Epithelial cell of umbilical artery (primary cell): ENCODE measurements around the gene IBTK. TPM values are rescaled to one million over a fixed set of nuclear protein-coding genes. Genes with fewer than 3 reads are reported as not detected.

Experiments
- total RNA-seq: library from RNA; depleted of rRNA; stranded (reverse); fragments of >200 nt; gene quantifications from 2 replicates; pipeline ENCODE4 v1.2.3, GENCODE V29; 2014

The IBTK gene, protein sequence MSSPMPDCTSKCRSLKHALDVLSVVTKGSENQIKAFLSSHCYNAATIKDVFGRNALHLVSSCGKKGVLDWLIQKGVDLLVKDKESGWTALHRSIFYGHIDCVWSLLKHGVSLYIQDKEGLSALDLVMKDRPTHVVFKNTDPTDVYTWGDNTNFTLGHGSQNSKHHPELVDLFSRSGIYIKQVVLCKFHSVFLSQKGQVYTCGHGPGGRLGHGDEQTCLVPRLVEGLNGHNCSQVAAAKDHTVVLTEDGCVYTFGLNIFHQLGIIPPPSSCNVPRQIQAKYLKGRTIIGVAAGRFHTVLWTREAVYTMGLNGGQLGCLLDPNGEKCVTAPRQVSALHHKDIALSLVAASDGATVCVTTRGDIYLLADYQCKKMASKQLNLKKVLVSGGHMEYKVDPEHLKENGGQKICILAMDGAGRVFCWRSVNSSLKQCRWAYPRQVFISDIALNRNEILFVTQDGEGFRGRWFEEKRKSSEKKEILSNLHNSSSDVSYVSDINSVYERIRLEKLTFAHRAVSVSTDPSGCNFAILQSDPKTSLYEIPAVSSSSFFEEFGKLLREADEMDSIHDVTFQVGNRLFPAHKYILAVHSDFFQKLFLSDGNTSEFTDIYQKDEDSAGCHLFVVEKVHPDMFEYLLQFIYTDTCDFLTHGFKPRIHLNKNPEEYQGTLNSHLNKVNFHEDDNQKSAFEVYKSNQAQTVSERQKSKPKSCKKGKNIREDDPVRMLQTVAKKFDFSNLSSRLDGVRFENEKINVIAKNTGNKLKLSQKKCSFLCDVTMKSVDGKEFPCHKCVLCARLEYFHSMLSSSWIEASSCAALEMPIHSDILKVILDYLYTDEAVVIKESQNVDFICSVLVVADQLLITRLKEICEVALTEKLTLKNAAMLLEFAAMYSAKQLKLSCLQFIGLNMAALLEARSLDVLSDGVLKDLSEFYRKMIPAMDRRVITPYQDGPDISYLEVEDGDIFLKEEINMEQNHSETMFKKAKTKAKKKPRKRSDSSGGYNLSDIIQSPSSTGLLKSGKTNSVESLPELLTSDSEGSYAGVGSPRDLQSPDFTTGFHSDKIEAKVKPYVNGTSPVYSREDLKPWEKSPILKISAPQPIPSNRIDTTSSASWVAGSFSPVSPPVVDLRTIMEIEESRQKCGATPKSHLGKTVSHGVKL (N-terminal part only)
- total RNA-seq: 49.0 and 59.6 TPM in 2 replicates

DNA sequence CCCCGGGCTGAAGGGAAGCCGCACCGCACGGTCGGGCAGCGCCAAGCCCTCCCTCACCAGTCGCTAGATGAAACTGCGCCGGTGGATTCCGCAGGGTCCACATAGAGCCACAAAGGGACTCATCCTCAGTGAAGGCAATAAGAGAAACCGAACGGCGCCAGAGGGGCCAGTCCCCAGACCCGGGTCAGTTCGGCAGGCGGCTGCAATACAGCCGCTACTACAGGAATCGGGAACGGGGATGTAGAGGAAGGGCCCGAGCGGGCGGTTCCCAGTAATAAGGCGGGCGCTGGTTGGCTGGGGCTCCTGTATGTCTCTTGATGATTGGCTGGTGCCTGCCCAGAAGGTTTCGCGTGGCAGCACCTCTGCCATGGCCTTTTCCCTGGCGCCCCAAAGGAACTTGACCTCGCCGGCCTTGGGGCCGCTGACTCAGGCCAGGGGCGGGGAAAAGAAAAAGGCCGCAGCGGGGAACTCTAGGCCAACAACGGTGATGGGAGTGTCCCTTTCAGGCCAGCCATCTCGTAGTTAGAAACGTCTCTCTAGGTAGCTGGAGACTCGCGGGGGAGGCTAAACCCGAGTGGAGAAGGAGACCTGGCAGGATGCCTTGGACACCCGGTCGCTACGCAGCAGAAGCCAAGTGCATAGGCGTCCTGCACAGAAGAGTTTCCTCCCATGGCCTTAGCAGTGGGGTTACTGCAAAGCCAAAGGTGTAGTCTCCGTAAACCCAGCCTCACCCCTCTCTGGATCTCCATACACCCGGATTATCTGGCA lies at the start of gene IBTK:
Gene IBTK, minus strand, starts transcription at position 240 of the 768 bp plus-strand sequence. CDS start 7,258 bp downstream, outside the sequence.

Other genes starting within 250 kb of the IBTK start
- 6.5 and 7.0 TPM in 2 replicates for gene TPBG, start 116.1 kb upstream of the IBTK start, total RNA-seq